Sigmoid colon (tissue), 4 donors: Measurements from ENCODE around the gene KRT3.

Experiments
- CTCF ChIP-seq, 4 experiments: fragments of 450-650 bp in 3 of 4; fragments of 200-600 bp in 1 of 4; IDR thresholded peaks; one replicate each; pipeline ENCODE4 v1.5.1; 2016 to 2019; ENCODE audit warnings: antibody characterized with exemption in 4 of 4, mild to moderate bottlenecking in 3 of 4, moderate library complexity in 2 of 4
- EP300 ChIP-seq, 4 donors: sonication (generic); formaldehyde crosslinking; IDR thresholded peaks; one replicate each; pipeline ENCODE4 v1.6.1; 2017; ENCODE audit warnings: antibody characterized with exemption in 4 of 4

GRCh38 chr12:52784909-52785308, 11.0 kb downstream of the KRT3 start:
- TF ChIP-seq CTCF (IDR thresholded peaks at IDR 0.05) (no peak), EP300 (IDR thresholded peaks at IDR 0.05) (no peak)
